GM18498 (cell line): ENCODE results near the gene PTPN6.

Experiments
- ATAC-seq: cut with Tn5 transposase; IDR thresholded peaks from one replicate; pipeline ENCODE4 v1.9.1; 2021; ENCODE audit warnings: mild to moderate bottlenecking, moderate library complexity; ENCODE audit not compliant: unreplicated experiment

PTPN6 gene

GRCh38 chr12:6938353-6939190 is 12.6 kb upstream of the PTPN6 start:
- ATAC-seq, result no peak

GRCh38 chr12:6939191-6939540 is 12.0 kb upstream of the PTPN6 start:
- ATAC-seq, result no peak

- no peak for ATAC-seq
Observed at GRCh38 chr12:6941267-6941666, 9.9 kb upstream of the PTPN6 start.

- no peak for ATAC-seq
Observed at GRCh38 chr12:6941782-6942181, 9.4 kb upstream of the PTPN6 start.

- ATAC-seq, result no peak
Observed at GRCh38 chr12:6942331-6942665, 8.9 kb upstream of the PTPN6 start.

GRCh38 chr12:6943389-6943721 is 7.8 kb upstream of the PTPN6 start:
- peak; percentile 29 for ATAC-seq

GRCh38 chr12:6943722-6944380 is 7.3 kb upstream of the PTPN6 start, which contains the start of the genes C12orf57 and RNU7-1:
Gene C12orf57 (plus strand): TSS chr12:6944022. CDS start chr12:6944122, 100 bp downstream.
Gene RNU7-1 (plus strand): TSS chr12:6943816.
- ATAC-seq, result peak; percentile 41

GRCh38 chr12:6944381-6945186 is 6.6 kb upstream of the PTPN6 start:
- ATAC-seq, result peak; percentile 46

- no peak for ATAC-seq
Observed at GRCh38 chr12:6945613-6946012, 5.5 kb upstream of the PTPN6 start.

- ATAC-seq, result no peak
Observed at GRCh38 chr12:6946033-6946919, 4.9 kb upstream of the PTPN6 start.

GRCh38 chr12:6946920-6947374 is 4.2 kb upstream of the PTPN6 start:
- ATAC-seq, result no peak

GRCh38 chr12:6947615-6948014 is 3.5 kb upstream of the PTPN6 start:
- no peak for ATAC-seq

- ATAC-seq, result no peak
Observed at GRCh38 chr12:6948873-6949594, 2.1 kb upstream of the PTPN6 start.

- no peak for ATAC-seq
Observed at GRCh38 chr12:6950401-6950801, 755 bp upstream of the PTPN6 start.

- ATAC-seq, result no peak
Observed at GRCh38 chr12:6951551-6952120, 480 bp downstream of the PTPN6 start.

GRCh38 chr12:6952121-6952862 is 1.1 kb downstream of the PTPN6 start:
- no peak for ATAC-seq

GRCh38 chr12:6952863-6953441 is 1.8 kb downstream of the PTPN6 start:
- no peak for ATAC-seq

- ATAC-seq, result peak; percentile 47
Observed at GRCh38 chr12:6953442-6954315, 2.5 kb downstream of the PTPN6 start.
